Measurements from ENCODE around the gene C5orf63. TPM values are rescaled to one million over a fixed set of nuclear protein-coding genes. Genes with fewer than 3 reads are reported as not detected.
"Not testable (repeated sequence)": the region's sequence is repeated elsewhere in the genome, so short reads cannot be mapped to it uniquely, and the experiment has no call there.

C5orf63 gene
- polyA plus RNA-seq, 2 donors: 4.1 to 4.5 TPM

- H3K9me3 ChIP-seq (ENCODE audit: control insufficient read depth in 2 of 2, insufficient read depth in 1 of 2, low read depth in 1 of 2, low read length in 1 of 2): no peaks in the 10 kb centered on the region
- H3K27me3 ChIP-seq (ENCODE audit: control insufficient read depth in 1 of 2, insufficient read depth in 2 of 2, low read length in 2 of 2): no peaks in the 10 kb centered on the region
- H3K4me3 ChIP-seq (ENCODE audit: low read depth in 1 of 2, low read length in 2 of 2): no peak overlapping the region
- peaks cover 0 to 3% of the 10 kb centered on the region in 2 donors for H3K4me1 ChIP-seq (ENCODE audit: control insufficient read depth in 2 of 2, insufficient read depth in 2 of 2, low read length in 1 of 2)
- no peak overlapping the region for H3K27ac ChIP-seq (ENCODE audit: low read depth in 2 of 2, low read length in 1 of 2)
- 85 to 86% methylated on average over 1 of the region's 1 CpG for WGBS, 2 donors
- H3K36me3 ChIP-seq (ENCODE audit: control insufficient read depth in 2 of 2, insufficient read depth in 2 of 2, low read length in 1 of 2): no peaks in the 10 kb centered on the region
Observed at GRCh38 chr5:127061537-127061936, 11.8 kb downstream of the C5orf63 start.

GRCh38 chr5:127060470-127060985 is 12.8 kb downstream of the C5orf63 start:
- H3K9me3 ChIP-seq (ENCODE audit: control insufficient read depth in 2 of 2, insufficient read depth in 1 of 2, low read depth in 1 of 2, low read length in 1 of 2): no peaks in the 10 kb centered on the region

GRCh38 chr5:127056896-127057295 is 16.4 kb downstream of the C5orf63 start:
- Histone ChIP-seq H3K9me3 (ENCODE audit: control insufficient read depth in 2 of 2, insufficient read depth in 1 of 2, low read depth in 1 of 2, low read length in 1 of 2) (no peaks in the 10 kb centered on the region), H3K4me3 (ENCODE audit: low read depth in 1 of 2, low read length in 2 of 2) (no peak overlapping the region), H3K4me1 (ENCODE audit: control insufficient read depth in 2 of 2, insufficient read depth in 2 of 2, low read length in 1 of 2) (no peaks in the 10 kb centered on the region), H3K27ac (ENCODE audit: low read depth in 2 of 2, low read length in 1 of 2) (no peak overlapping the region), H3K36me3 (ENCODE audit: control insufficient read depth in 2 of 2, insufficient read depth in 2 of 2, low read length in 1 of 2) (no peaks in the 10 kb centered on the region), H3K27me3 (ENCODE audit: control insufficient read depth in 1 of 2, insufficient read depth in 2 of 2, low read length in 2 of 2) (no peaks in the 10 kb centered on the region)
- WGBS, 2 donors: 78 to 79% methylated on average over 2 of the region's 2 CpGs

More at GRCh38 chr5:127060470-127060985, 12.8 kb downstream of the C5orf63 start:
- Histone ChIP-seq H3K27me3 (ENCODE audit: control insufficient read depth in 1 of 2, insufficient read depth in 2 of 2, low read length in 2 of 2) (no peaks in the 10 kb centered on the region), H3K27ac (ENCODE audit: low read depth in 2 of 2, low read length in 1 of 2) (no peak overlapping the region), H3K4me1 (ENCODE audit: control insufficient read depth in 2 of 2, insufficient read depth in 2 of 2, low read length in 1 of 2) (peaks cover 0 to 3% of the 10 kb centered on the region in 2 donors), H3K4me3 (ENCODE audit: low read depth in 1 of 2, low read length in 2 of 2) (no peak overlapping the region), H3K36me3 (ENCODE audit: control insufficient read depth in 2 of 2, insufficient read depth in 2 of 2, low read length in 1 of 2) (no peaks in the 10 kb centered on the region)
- 47 to 61% methylated on average over 1 of the region's 1 CpG for WGBS, 2 donors

- Histone ChIP-seq H3K27me3 (ENCODE audit: control insufficient read depth in 1 of 2, insufficient read depth in 2 of 2, low read length in 2 of 2) (no peaks in the 10 kb centered on the region), H3K4me3 (ENCODE audit: low read depth in 1 of 2, low read length in 2 of 2) (no peak overlapping the region), H3K4me1 (ENCODE audit: control insufficient read depth in 2 of 2, insufficient read depth in 2 of 2, low read length in 1 of 2) (no peaks in the 10 kb centered on the region), H3K9me3 (ENCODE audit: control insufficient read depth in 2 of 2, insufficient read depth in 1 of 2, low read depth in 1 of 2, low read length in 1 of 2) (no peaks in the 10 kb centered on the region), H3K27ac (ENCODE audit: low read depth in 2 of 2, low read length in 1 of 2) (no peak overlapping the region), H3K36me3 (ENCODE audit: control insufficient read depth in 2 of 2, insufficient read depth in 2 of 2, low read length in 1 of 2) (no peaks in the 10 kb centered on the region)
- WGBS, 2 donors: 90 to 95% methylated on average over 3 of the region's 3 CpGs
Observed at GRCh38 chr5:127055880-127056653, 17.2 kb downstream of the C5orf63 start.

- not testable (repeated sequence) for H3K27ac ChIP-seq (ENCODE audit: low read depth in 2 of 2, low read length in 1 of 2); H3K9me3 ChIP-seq (ENCODE audit: control insufficient read depth in 2 of 2, insufficient read depth in 1 of 2, low read depth in 1 of 2, low read length in 1 of 2); H3K4me1 ChIP-seq (ENCODE audit: control insufficient read depth in 2 of 2, insufficient read depth in 2 of 2, low read length in 1 of 2); H3K4me3 ChIP-seq (ENCODE audit: low read depth in 1 of 2, low read length in 2 of 2); H3K27me3 ChIP-seq (ENCODE audit: control insufficient read depth in 1 of 2, insufficient read depth in 2 of 2, low read length in 2 of 2); H3K36me3 ChIP-seq (ENCODE audit: control insufficient read depth in 2 of 2, insufficient read depth in 2 of 2, low read length in 1 of 2)
- 97 to 98% methylated on average over 6 of the region's 6 CpGs for WGBS, 2 donors
Observed at GRCh38 chr5:127053551-127053950, 19.8 kb downstream of the C5orf63 start.

GRCh38 chr5:127053049-127053448 is 20.3 kb downstream of the C5orf63 start:
- 91% methylated on average over 3 of the region's 3 CpGs for WGBS, 2 donors
- Histone ChIP-seq H3K4me3 (ENCODE audit: low read depth in 1 of 2, low read length in 2 of 2) (no peak overlapping the region), H3K27ac (ENCODE audit: low read depth in 2 of 2, low read length in 1 of 2) (no peak overlapping the region)

GRCh38 chr5:127051591-127051990 is 21.7 kb downstream of the C5orf63 start:
- Histone ChIP-seq H3K9me3 (ENCODE audit: control insufficient read depth in 2 of 2, insufficient read depth in 1 of 2, low read depth in 1 of 2, low read length in 1 of 2) (no peaks in the 10 kb centered on the region), H3K36me3 (ENCODE audit: control insufficient read depth in 2 of 2, insufficient read depth in 2 of 2, low read length in 1 of 2) (no peaks in the 10 kb centered on the region), H3K4me3 (ENCODE audit: low read depth in 1 of 2, low read length in 2 of 2) (no peak overlapping the region), H3K27me3 (ENCODE audit: control insufficient read depth in 1 of 2, insufficient read depth in 2 of 2, low read length in 2 of 2) (no peaks in the 10 kb centered on the region), H3K4me1 (ENCODE audit: control insufficient read depth in 2 of 2, insufficient read depth in 2 of 2, low read length in 1 of 2) (no peaks in the 10 kb centered on the region), H3K27ac (ENCODE audit: low read depth in 2 of 2, low read length in 1 of 2) (no peak overlapping the region)
- WGBS, 2 donors: 75 to 91% methylated on average over 1 of the region's 1 CpG

More at GRCh38 chr5:127053049-127053448, 20.3 kb downstream of the C5orf63 start:
- H3K27me3 ChIP-seq (ENCODE audit: control insufficient read depth in 1 of 2, insufficient read depth in 2 of 2, low read length in 2 of 2): no peaks in the 10 kb centered on the region
- H3K36me3 ChIP-seq (ENCODE audit: control insufficient read depth in 2 of 2, insufficient read depth in 2 of 2, low read length in 1 of 2): no peaks in the 10 kb centered on the region
- H3K4me1 ChIP-seq (ENCODE audit: control insufficient read depth in 2 of 2, insufficient read depth in 2 of 2, low read length in 1 of 2): no peaks in the 10 kb centered on the region
- H3K9me3 ChIP-seq (ENCODE audit: control insufficient read depth in 2 of 2, insufficient read depth in 1 of 2, low read depth in 1 of 2, low read length in 1 of 2): no peaks in the 10 kb centered on the region

GRCh38 chr5:127046343-127047072 is 26.8 kb downstream of the C5orf63 start:
- Histone ChIP-seq H3K4me3 (ENCODE audit: low read depth in 1 of 2, low read length in 2 of 2) (no peak overlapping the region), H3K27ac (ENCODE audit: low read depth in 2 of 2, low read length in 1 of 2) (no peak overlapping the region), H3K27me3 (ENCODE audit: control insufficient read depth in 1 of 2, insufficient read depth in 2 of 2, low read length in 2 of 2) (no peaks in the 10 kb centered on the region), H3K4me1 (ENCODE audit: control insufficient read depth in 2 of 2, insufficient read depth in 2 of 2, low read length in 1 of 2) (no peaks in the 10 kb centered on the region), H3K36me3 (ENCODE audit: control insufficient read depth in 2 of 2, insufficient read depth in 2 of 2, low read length in 1 of 2) (no peaks in the 10 kb centered on the region), H3K9me3 (ENCODE audit: control insufficient read depth in 2 of 2, insufficient read depth in 1 of 2, low read depth in 1 of 2, low read length in 1 of 2) (no peaks in the 10 kb centered on the region)
- 88 to 89% methylated on average over 4 of the region's 4 CpGs for WGBS, 2 donors

- H3K4me3 ChIP-seq (ENCODE audit: low read depth in 1 of 2, low read length in 2 of 2): no peak overlapping the region
- H3K9me3 ChIP-seq (ENCODE audit: control insufficient read depth in 2 of 2, insufficient read depth in 1 of 2, low read depth in 1 of 2, low read length in 1 of 2): no peaks in the 10 kb centered on the region
- peaks cover 0 to 3% of the 10 kb centered on the region in 2 donors for H3K4me1 ChIP-seq (ENCODE audit: control insufficient read depth in 2 of 2, insufficient read depth in 2 of 2, low read length in 1 of 2)
- H3K27ac ChIP-seq (ENCODE audit: low read depth in 2 of 2, low read length in 1 of 2): no peak overlapping the region
- no peaks in the 10 kb centered on the region for H3K27me3 ChIP-seq (ENCODE audit: control insufficient read depth in 1 of 2, insufficient read depth in 2 of 2, low read length in 2 of 2)
- H3K36me3 ChIP-seq (ENCODE audit: control insufficient read depth in 2 of 2, insufficient read depth in 2 of 2, low read length in 1 of 2): no peaks in the 10 kb centered on the region
- 92 to 93% methylated on average over 2 of the region's 2 CpGs for WGBS, 2 donors
Observed at GRCh38 chr5:127042593-127042992, 30.7 kb downstream of the C5orf63 start.
